H1 (cell line): ENCODE measurements around the gene PCDHGB7. TPM values are rescaled to one million over a fixed set of nuclear protein-coding genes. Genes with fewer than 3 reads are reported as not detected.

Source experiments
- CHD1 ChIP-seq: IDR thresholded peaks from 2 replicates; pipeline ENCODE4 v1.6.1; 2012; ENCODE audit warnings: low read depth, low read length, improper control_type of control experiment
- CTCF ChIP-seq, 3 experiments: IDR thresholded peaks; 1 replicate in 2 of 3; 2 replicates in 1 of 3; pipeline versions ENCODE4 v1.5.1 to v1.6.1; 2011; ENCODE audit warnings: low read length in 3 of 3, mild to moderate bottlenecking in 3 of 3, inconsistent platforms in 2 of 3, low read depth in 1 of 3, moderate library complexity in 1 of 3; ENCODE audit not compliant: insufficient read depth in 1 of 3; ENCODE audit errors: control extremely low read depth in 1 of 3
- PHF8 ChIP-seq: fragments of 200-600 bp; sonication (generic); conservative IDR thresholded peaks from 2 replicates; pipeline ENCODE4 v1.7.1; 2012; ENCODE audit warnings: low read depth, mild to moderate bottlenecking, inconsistent platforms, low read length, moderate library complexity
- SP2 ChIP-seq: IDR thresholded peaks from 2 replicates; pipeline ENCODE4 v1.6.1; 2012; ENCODE audit warnings: mild to moderate bottlenecking, low read length, inconsistent platforms
- TCF12 ChIP-seq: IDR thresholded peaks from 2 replicates; pipeline ENCODE4 v1.6.1; 2011; ENCODE audit warnings: low read depth, mild to moderate bottlenecking, low read length
- YY1 ChIP-seq: IDR thresholded peaks from 2 replicates; pipeline ENCODE4 v1.6.1; 2011; ENCODE audit warnings: low read depth, mild to moderate bottlenecking, low read length
- ZNF274 ChIP-seq: IDR thresholded peaks from 2 replicates; pipeline ENCODE4 v1.7.0; 2012; ENCODE audit warnings: low read length, borderline replicate concordance; ENCODE audit errors: extremely low read depth
- polyA plus RNA-seq, 7 experiments: library from polyadenylated mRNA; depleted of rRNA in 3 of 7; stranded (reverse) in 5 of 7; unstranded in 2 of 7; fragments of >200 nt in 5 of 7; fragments of 200-250 nt in 2 of 7; gene quantifications; 1 replicate in 5 of 7; 2 replicates in 1 of 7; 4 replicates in 1 of 7; pipeline versions ENCODE4 v1.2.1 to v1.2.3, GENCODE V29; 2011 to 2013; ENCODE audit warnings: missing spikeins in 2 of 7, mixed read lengths in 2 of 7
- total RNA-seq: library from RNA; stranded (reverse); fragmentation: NEBNext Ultra II Directional; extraction: Animal tissue kit (Norgen Biotek cat#: 25700); gene quantifications from 2 replicates; pipeline ENCODE4 v1.2.1, GENCODE V29; 2021

PCDHGB7 gene
- total and polyA plus RNA-seq, 2 of the 8 experiments (the other 6 are each of a cell fraction or from before 2014, with no cell fraction given): 4.1 to 9.5 TPM

DNA sequence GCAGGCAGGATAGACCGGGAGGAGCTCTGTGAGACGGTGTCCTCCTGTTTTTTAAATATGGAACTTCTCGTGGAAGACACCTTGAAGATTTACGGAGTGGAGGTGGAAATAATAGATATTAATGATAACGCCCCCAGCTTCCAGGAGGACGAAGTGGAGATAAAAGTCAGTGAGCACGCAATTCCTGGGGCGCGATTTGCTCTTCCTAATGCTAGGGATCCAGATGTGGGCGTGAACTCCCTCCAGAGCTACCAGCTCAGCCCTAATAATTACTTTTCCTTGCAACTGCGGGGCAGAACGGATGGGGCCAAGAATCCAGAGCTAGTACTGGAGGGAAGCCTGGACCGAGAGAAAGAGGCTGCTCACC, 4.0 kb downstream of the PCDHGB7 start (continued):
- no peak for TF ChIP-seq SP2
- TF ChIP-seq YY1: no peak
- TF ChIP-seq TCF12: no peak
- TF ChIP-seq CHD1: no peak
- TF ChIP-seq PHF8: no peak
- TF ChIP-seq ZNF274: no peak
- no peak for TF ChIP-seq CTCF (IDR thresholded peaks at IDR 0.05; ENCODE audit: control extremely low read depth in 1 of 3, insufficient read depth in 1 of 3, low read depth in 1 of 3, low read length in 3 of 3)
- TF ChIP-seq, all 59 proteins: peak for 0
